ENCODE data around the gene WDPCP. TPM values are rescaled to one million over a fixed set of nuclear protein-coding genes. Genes with fewer than 3 reads are reported as not detected.
"Not testable (repeated sequence)": the region's sequence is repeated elsewhere in the genome, so short reads cannot be mapped to it uniquely, and the experiment has no call there.

Gene WDPCP
- total RNA-seq, 1 donor from 2014 or later: 12.3 TPM

DNA sequence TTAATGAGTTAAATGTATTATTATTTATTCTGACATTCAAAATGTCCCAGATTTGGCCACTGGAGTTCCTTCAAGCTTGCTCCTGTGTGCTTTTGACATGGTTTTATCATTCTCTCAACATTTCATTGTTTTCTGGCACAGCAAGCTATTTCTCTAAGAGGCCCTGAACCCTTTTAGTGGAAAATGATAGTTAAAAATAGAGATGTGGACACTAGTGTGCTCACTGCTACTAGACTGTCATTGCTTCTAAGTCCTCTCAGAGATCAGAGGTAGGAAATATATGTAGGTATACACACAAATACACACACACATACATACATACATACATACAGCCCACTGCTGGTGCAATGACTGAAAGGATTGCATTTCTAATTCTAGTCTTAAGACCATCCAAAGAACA, 25.5 kb downstream of the WDPCP start:
- peaks cover 6% of the 10 kb centered on the region for H3K36me3 ChIP-seq
- ATAC-seq (no peak), DNase-seq (no peak)
- TF ChIP-seq CTCF (IDR thresholded peaks at IDR 0.05): no peak
- H3K27ac ChIP-seq: no peak overlapping the region
- H3K9me3 ChIP-seq: peaks cover 16% of the 10 kb centered on the region
- no peaks in the 10 kb centered on the region for H3K27me3 ChIP-seq (ENCODE audit: low read depth)
- intact Hi-C loops (cut with DNase I): no loop called here
- no peak overlapping the region for H3K4me3 ChIP-seq
- no peaks in the 10 kb centered on the region for H3K4me1 ChIP-seq

DNA sequence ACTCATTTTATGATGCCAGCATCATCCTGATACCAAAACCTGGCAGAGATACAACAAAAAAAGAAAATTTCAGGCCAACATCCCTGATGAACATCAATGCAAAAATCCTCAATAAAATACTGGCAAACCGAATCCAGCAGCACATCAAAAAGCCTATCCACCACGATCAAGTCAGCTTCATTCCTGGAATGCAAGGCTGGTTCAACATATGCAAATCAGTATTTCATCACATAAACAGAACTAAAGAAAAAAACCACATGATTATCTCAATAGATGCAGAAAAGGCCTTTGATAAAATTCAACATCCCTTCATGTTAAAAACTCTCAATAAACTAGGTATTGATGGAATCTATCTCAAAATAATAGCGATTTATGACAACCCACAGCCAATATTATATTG, 29.4 kb downstream of the WDPCP start:
- ATAC-seq; DNase-seq; H3K4me3 ChIP-seq; H3K27ac ChIP-seq; H3K4me1 ChIP-seq; H3K27me3 ChIP-seq (ENCODE audit: low read depth); H3K36me3 ChIP-seq; intact Hi-C loops (cut with DNase I): not testable (repeated sequence)
- peaks cover 23% of the 10 kb centered on the region for H3K9me3 ChIP-seq

DNA sequence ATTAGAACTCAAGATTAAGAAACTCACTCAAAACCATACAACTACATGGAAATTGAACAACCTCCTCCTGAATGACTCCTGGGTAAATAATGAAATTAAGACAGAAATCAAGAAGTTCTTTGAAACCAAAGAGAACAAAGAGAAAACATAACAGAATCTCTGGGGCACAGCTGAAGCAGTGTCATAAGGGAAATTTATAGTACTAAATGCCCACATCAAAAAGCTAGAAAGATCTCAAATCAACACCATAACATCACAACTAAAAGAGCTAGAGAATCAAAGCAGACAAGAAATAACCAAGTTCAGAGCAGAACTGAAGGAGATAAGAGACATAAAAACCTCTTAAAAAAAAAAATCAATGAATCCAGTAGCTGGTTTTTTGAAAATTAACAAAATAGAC, 30.5 kb downstream of the WDPCP start:
- H3K9me3 ChIP-seq: peaks cover 23% of the 10 kb centered on the region
- H3K27ac ChIP-seq; H3K27me3 ChIP-seq (ENCODE audit: low read depth); H3K4me3 ChIP-seq; ATAC-seq; DNase-seq; H3K4me1 ChIP-seq; H3K36me3 ChIP-seq; intact Hi-C loops (cut with DNase I): not testable (repeated sequence)

DNA sequence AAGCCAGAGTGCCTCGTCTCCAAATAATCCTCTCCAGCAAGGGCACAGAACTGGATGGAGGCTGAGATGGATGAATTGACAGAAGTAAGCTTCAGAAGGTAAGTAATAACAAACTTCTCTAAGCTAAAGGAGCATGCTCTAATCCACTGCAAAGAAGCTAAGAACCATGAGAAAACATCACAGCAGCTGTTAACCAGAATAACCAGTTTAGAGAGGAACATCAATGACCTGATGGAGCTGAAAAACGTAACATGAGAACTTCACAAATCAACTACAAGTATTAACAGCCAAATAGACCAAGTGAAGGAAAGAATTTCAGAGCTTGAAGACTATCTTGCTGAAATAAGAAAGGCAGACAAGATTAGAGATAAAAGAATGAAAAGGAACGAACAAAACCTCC, 32.3 kb downstream of the WDPCP start:
- H3K36me3 ChIP-seq: no peaks in the 10 kb centered on the region

GRCh38 chr2:63555299-63555698, 33.0 kb downstream of the WDPCP start:
- Histone ChIP-seq H3K27ac (no peak overlapping the region), H3K36me3 (no peaks in the 10 kb centered on the region), H3K4me1 (no peaks in the 10 kb centered on the region), H3K27me3 (ENCODE audit: low read depth) (no peaks in the 10 kb centered on the region), H3K9me3 (peaks cover 23% of the 10 kb centered on the region), H3K4me3 (no peak overlapping the region)
- DNase-seq: no peak
- ATAC-seq: no peak
- no peak for TF ChIP-seq CTCF (IDR thresholded peaks at IDR 0.05)
- intact Hi-C loops (cut with DNase I): no loop called here

More for the DNA sequence above, 32.3 kb downstream of the WDPCP start:
- peaks cover 23% of the 10 kb centered on the region for H3K9me3 ChIP-seq
- no peak overlapping the region for H3K4me3 ChIP-seq
- ATAC-seq (no peak), DNase-seq (no peak)
- no peak for TF ChIP-seq CTCF (IDR thresholded peaks at IDR 0.05)
- H3K27me3 ChIP-seq (ENCODE audit: low read depth): no peaks in the 10 kb centered on the region
- H3K4me1 ChIP-seq: no peaks in the 10 kb centered on the region
- intact Hi-C loops (cut with DNase I): no loop called here
- no peak overlapping the region for H3K27ac ChIP-seq

DNA sequence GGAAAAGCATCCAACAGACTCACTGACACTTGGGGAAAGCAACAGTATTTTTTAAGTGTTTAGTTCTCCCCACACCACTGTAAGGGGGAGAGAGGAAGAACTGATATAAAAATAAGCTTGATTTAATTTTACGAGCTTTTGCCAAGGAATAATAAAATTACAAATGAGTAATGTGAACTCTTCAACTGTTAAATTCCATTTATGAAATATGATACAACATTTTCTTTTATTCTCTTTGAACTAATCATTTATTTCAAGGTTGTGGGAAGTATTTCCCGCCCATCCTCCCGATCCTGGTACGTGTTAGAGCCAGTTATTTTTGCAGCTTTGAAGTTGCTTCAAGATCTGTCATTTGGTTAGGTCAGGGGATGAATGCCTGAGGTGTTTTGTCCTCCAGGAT, 35.2 kb downstream of the WDPCP start:
- no peaks in the 10 kb centered on the region for H3K27me3 ChIP-seq (ENCODE audit: low read depth)
- H3K36me3 ChIP-seq: no peaks in the 10 kb centered on the region
- TF ChIP-seq CTCF (IDR thresholded peaks at IDR 0.05): no peak
- no peaks in the 10 kb centered on the region for H3K4me1 ChIP-seq
- DNase-seq (no peak), ATAC-seq (no peak)
- H3K27ac ChIP-seq: no peak overlapping the region
- intact Hi-C loops (cut with DNase I): no loop called here
- no peak overlapping the region for H3K4me3 ChIP-seq
- peaks cover 7% of the 10 kb centered on the region for H3K9me3 ChIP-seq

GRCh38 chr2:63545023-63545422, 43.3 kb downstream of the WDPCP start:
- no peak for DNase-seq
- TF ChIP-seq CTCF (IDR thresholded peaks at IDR 0.05): no peak
- Histone ChIP-seq H3K4me1 (no peaks in the 10 kb centered on the region), H3K27me3 (ENCODE audit: low read depth) (no peaks in the 10 kb centered on the region), H3K4me3 (no peak overlapping the region), H3K9me3 (no peaks in the 10 kb centered on the region), H3K36me3 (no peaks in the 10 kb centered on the region), H3K27ac (no peak overlapping the region)
- intact Hi-C loops (cut with DNase I): no loop called here
- ATAC-seq: no peak
